Limb (tissue), 2 donors: ENCODE measurements around the gene CHAF1A.

ENCODE experiments used
- DNase-seq, 2 donors: peaks; one replicate each; pipeline ENCODE4 v3.0.0-alpha.2; 2016; ENCODE audit errors: extremely low spot score in 2 of 2

Gene CHAF1A

GRCh38 chr19:4437103-4437502 lies 34.7 kb downstream of the CHAF1A start:
- no peak for DNase-seq

DNA sequence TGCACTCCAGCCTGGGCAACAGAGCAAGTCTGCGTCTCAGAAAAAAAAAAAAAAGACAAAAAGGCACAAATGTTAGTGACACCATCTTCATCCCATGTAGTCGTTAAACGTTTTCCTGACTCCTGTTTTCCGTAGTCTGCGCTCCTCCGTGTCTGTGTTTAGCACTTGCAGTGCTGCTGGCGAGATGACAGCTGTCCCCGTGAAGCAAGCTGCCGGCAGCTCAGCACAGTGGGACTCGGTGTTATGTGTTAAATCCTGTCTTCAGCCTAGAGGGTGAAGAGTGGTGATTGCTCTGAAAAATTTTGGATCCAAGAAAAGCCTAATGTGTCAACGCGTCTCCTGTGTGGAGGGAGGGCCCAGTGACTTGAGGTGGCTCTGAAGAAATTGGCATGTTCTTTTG lies 36.8 kb downstream of the CHAF1A start:
- DNase-seq = no peak

DNA sequence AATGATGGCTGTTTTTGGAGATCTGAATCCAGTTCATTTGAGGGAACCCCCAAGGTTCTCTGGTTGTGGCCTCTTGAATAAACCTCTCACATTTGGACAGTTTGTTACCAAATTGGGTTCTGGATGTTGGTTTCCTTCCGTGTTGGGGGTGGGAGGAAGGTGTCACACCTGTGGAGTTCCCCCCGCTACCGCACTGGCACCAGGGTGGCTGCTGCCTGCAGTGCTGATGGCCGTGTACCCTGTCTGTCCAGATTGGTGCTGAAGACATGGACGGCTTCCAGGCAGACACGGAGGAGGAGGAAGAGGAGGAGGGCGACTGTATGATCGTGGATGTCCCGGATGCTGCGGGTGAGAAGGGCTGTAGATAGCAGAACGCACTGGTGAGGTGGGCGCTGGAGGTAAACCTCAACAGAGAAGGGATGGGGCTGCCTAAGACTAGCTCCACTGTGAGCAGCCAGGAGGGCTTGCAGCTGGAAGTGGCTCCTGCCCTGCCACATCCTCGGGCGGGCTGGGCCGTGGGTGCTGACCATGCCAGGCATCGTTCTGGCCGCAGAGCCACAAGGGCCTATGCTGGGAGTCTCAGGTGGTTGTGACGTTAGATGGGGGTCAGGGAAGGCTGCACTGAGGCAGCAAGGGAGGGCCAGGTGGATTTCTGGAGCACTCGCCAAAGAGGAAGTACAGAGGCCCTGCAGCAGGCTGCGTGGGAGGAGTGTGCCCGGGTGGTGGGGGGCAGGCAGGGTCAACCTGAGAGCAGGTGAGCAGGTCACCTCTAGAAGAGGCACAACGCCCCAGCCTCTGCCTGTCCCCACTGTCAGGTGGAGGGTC lies 39.8 kb downstream of the CHAF1A start:
- no peak for DNase-seq

DNA sequence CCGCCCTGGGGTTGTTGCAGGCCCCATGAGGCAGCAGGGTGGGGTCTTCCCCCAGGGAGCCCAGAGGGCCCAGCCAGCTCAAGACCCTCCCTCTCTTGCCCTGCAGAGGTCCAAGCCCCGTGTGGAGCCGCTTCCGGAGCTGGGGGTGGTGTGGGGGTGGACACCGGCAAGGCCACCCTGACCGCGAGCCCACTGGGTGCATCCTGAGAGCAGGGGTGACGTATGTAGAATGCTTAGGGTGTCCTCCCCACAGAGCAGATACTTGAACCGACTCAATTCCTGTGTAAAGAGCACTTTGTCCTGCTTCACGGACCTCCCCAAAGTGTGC lies 40.3 kb downstream of the CHAF1A start:
- DNase-seq = no peak

DNA sequence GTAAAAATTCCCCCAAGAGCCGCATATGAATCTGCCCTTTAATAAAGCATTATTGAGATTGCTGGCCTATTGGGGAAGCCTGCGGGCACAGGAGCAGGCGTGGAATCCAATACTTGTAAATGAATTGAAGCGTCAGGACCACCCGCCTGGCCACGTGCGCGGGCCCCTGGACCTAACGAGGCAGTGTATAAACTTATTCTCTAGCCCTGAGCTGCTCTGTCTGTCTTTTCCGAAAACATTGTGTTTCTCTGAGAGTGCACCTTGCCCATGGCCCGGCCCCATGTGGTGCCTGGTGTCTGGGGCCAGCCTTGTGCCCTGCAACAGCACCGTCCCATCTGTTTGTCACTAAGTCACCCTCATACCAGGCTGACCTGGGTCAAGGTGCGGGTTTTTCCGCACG lies 40.7 kb downstream of the CHAF1A start:
- DNase-seq = no peak

- DNase-seq = no peak
Observed at GRCh38 chr19:4443966-4444764, 41.7 kb downstream of the CHAF1A start.

GRCh38 chr19:4444765-4445741 lies 42.6 kb downstream of the CHAF1A start:
- DNase-seq = no peak

DNA sequence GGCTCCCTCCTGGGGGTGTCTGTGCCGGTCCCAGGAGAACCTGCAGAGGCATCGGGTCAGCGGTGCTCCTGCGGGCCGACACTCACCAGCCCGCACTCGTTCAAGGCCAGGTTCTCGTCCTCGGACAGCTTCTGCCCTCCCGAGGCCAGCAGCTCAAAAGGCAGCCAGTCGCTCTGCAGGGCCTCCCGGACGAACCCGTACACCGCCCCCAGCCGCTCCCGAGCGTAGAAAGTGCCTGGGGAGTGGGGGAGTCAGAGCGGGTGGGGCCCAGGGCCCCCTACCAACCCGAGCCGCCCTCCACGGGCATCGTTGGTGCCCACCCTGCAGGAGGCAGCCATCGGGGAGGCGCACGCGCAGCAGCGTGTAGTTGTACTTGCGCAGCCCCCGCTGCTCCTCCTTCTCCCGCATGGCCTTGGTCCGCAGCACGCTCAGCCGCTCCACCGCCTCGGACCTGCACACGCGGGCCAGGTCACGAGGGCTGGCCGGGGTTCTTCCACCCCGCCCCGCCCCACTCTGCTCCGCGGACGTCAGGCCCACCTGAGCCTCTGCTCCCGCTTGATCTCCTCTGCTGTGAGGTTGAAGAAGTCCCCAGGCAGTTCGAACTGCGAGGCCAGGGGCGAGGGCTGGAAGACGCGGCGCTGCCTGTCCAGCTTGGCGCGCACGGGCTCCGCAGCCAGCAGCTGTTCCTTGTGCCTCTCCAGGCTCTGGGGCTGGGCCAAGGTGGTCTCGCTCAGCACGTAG lies 43.7 kb downstream of the CHAF1A start:
- no peak for DNase-seq

GRCh38 chr19:4446704-4447200 lies 44.3 kb downstream of the CHAF1A start:
- DNase-seq = no peak

DNA sequence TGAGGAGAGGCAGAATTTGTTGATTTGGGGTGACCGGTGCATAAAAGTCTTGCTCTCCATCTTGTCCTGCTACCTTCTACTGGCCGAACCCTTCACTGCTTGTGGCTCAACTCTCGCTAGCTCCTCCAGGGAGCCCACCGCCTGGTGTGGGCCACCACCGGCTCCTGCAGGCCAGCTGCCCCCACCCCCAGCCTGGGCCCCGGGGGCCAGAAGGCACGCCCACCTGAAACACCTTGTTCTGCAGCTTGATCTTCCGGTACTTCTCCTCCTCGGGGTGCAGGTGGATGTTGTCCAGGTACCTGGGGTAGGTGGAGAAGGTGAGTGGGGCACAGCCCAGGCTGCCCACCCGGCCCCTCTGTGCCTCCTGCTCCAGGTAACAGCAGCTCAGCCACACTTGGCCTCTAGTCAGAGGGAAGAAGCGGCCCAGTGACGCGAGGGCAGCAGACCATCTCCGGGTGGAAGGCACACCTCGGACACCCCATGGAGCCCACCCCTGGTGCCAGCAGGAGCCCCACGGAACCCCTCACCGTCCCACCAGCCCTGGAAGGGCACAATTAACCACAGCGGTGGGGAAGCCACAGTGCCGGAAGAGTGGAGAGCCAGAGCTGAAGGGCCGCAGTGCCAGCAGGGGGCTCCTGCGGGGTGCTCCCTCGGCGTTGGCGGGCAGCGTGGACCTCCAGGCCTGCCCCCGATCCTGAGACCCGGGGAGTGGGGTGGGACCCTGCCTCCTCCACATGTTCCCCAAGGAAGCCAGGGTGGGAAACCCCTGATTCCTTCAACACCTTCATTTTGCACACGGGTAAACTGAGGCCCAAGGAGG lies 45.1 kb downstream of the CHAF1A start:
- no peak for DNase-seq

- DNase-seq = no peak
Observed at GRCh38 chr19:4448147-4448985, 45.9 kb downstream of the CHAF1A start.

DNA sequence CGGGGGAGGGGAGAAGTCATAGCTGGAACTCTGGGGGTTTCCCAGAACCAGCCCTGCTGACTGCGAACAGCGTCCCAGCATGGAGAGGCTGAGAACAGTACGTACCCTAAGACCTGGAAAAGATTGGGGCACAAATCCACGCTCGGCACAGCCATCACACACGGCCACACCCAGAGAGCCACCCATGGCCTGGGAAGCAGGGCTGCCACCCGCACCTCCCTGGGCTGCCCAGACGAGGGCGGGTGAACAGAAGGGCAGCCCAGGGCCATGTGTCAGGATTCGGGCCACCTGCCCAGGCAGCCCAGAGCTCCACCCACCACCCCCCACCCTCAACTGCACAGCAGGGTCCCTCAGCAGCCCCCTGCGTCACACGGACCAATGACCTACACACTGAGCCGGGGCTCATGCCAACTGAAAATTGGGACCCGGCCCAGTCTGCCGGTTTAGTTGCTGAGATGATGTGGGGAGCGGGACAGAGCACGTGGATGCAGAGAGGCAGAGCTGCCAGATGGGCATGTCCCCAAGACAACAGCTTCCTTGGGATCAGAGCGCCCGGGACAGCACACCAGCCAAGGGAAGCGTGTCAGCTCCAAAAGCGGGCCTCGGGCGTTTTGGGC lies 46.7 kb downstream of the CHAF1A start:
- no peak for DNase-seq

DNA sequence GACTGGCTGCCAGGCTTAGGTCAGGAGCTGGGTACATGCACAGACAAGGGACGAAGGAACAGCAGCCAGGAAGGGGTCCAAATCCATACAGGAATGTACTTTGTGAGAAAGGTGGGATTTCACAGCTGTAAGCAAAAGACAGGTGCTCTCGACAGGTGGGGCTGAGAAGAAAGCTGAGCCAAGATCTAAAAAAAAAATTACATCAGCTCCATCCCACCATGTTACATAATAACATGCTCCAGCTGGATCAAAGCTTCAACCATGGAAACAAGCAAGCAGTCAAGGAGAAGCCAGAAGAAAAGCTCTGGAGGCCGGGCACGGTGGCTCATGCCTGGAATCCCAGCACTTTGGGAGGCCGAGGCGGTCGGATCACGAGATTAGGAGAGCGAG lies 47.2 kb downstream of the CHAF1A start:
- no peak for DNase-seq

DNA sequence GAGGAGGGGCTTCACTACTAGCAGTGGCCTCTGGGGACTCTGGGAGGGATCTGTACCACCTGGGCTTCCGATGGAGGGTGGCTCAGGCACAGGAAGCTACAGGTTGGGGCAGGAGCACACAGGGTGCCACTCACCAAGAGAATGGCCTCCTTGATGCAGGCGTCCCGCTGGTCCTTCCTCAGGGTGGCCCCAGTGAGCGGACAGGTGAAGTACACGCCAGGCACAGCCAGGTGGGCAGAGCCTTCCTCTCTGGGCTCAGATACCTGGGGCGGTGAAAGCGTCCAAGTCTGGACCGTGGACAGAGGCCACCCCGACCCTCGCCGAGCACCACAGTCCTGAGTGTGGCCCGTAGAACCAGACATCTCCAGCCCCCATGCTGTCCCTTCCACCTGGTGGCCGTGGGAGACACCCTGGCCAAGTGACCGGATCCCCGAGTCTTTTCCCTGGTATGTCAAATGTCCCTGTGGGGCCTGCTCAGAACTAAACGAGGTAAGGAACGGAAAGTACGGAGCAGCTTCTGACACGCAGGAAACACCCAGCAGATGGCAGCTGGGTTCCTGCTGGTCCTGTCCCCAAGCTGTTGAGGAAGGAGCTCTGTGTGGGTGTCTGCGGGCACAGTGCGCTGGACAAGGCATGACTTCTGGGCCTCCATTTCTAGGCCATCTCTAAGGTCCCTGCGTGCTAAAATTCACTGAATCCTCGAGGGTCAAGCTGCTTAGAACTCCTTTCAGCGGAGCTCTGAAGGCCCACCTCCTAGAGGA lies 50.0 kb downstream of the CHAF1A start:
- no peak for DNase-seq

GRCh38 chr19:4453232-4454179 lies 51.1 kb downstream of the CHAF1A start:
- DNase-seq = no peak
